Muscle layer of duodenum (tissue), 2 donors: ENCODE measurements around the gene KIF1A.
"Not testable (repeated sequence)": the region's sequence is repeated elsewhere in the genome, so short reads cannot be mapped to it uniquely, and the experiment has no call there.

Experiments used
- H3K27ac ChIP-seq: one replicate; pipeline ENCODE4 v1.7.0; 2013; ENCODE audit warnings: mild to moderate bottlenecking, low read length
- H3K27me3 ChIP-seq: one replicate; pipeline ENCODE4 v1.7.0; 2013; ENCODE audit warnings: low read depth, mild to moderate bottlenecking, control low read depth, low read length
- H3K36me3 ChIP-seq, 2 donors: one replicate each; pipeline ENCODE4 v1.7.0; 2013; ENCODE audit warnings: low read length in 2 of 2, control low read depth in 1 of 2, mild to moderate bottlenecking in 1 of 2; ENCODE audit not compliant: insufficient read depth in 2 of 2, control insufficient read depth in 1 of 2
- H3K4me1 ChIP-seq, 2 donors: one replicate each; pipeline ENCODE4 v1.7.0; 2013; ENCODE audit warnings: low read length in 2 of 2, mild to moderate bottlenecking in 2 of 2, control low read depth in 1 of 2, moderate library complexity in 1 of 2; ENCODE audit not compliant: insufficient read depth in 2 of 2, control insufficient read depth in 1 of 2
- H3K4me3 ChIP-seq, 2 donors: one replicate each; pipeline ENCODE4 v1.7.0; 2013; ENCODE audit warnings: low read length in 2 of 2, low read depth in 1 of 2, mild to moderate bottlenecking in 1 of 2
- H3K9me3 ChIP-seq, 2 donors: one replicate each; pipeline ENCODE4 v1.7.0; 2013; ENCODE audit warnings: low read length in 2 of 2, control low read depth in 1 of 2, mild to moderate bottlenecking in 1 of 2; ENCODE audit not compliant: control insufficient read depth in 1 of 2
- donor health status: healthy.

The KIF1A gene

DNA sequence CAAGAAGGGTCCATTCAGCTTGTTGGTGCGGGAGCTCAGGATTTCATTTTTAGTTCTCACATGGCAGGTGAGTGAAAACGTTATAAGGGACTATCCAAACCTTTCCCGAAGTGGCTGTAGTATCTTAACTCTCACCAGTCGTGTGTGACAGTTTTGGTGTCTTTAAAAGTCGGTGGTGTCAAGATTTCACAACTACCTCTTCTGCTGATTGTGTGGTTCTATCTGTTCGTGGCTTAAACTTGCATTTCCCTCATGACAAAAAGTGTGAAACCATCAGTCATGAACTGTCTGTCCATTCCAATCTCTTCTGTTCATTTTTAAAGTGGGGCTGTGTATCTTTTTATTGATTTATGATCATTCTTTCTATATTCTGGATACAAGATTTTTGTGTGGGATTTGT, 133.6 kb downstream of the KIF1A start:
- no peaks in the 10 kb centered on the region for H3K9me3 ChIP-seq
- H3K27ac ChIP-seq: no peak overlapping the region
- H3K27me3 ChIP-seq: no peaks in the 10 kb centered on the region
- H3K4me1 ChIP-seq: no peaks in the 10 kb centered on the region
- H3K36me3 ChIP-seq: no peaks in the 10 kb centered on the region
- H3K4me3 ChIP-seq: no peak overlapping the region

GRCh38 chr2:240685771-240686371, 134.1 kb downstream of the KIF1A start:
- no peak overlapping the region for H3K4me3 ChIP-seq
- no peaks in the 10 kb centered on the region for H3K9me3 ChIP-seq
- no peaks in the 10 kb centered on the region for H3K27me3 ChIP-seq
- H3K4me1 ChIP-seq: no peaks in the 10 kb centered on the region
- H3K27ac ChIP-seq: no peak overlapping the region
- H3K36me3 ChIP-seq: no peaks in the 10 kb centered on the region

DNA sequence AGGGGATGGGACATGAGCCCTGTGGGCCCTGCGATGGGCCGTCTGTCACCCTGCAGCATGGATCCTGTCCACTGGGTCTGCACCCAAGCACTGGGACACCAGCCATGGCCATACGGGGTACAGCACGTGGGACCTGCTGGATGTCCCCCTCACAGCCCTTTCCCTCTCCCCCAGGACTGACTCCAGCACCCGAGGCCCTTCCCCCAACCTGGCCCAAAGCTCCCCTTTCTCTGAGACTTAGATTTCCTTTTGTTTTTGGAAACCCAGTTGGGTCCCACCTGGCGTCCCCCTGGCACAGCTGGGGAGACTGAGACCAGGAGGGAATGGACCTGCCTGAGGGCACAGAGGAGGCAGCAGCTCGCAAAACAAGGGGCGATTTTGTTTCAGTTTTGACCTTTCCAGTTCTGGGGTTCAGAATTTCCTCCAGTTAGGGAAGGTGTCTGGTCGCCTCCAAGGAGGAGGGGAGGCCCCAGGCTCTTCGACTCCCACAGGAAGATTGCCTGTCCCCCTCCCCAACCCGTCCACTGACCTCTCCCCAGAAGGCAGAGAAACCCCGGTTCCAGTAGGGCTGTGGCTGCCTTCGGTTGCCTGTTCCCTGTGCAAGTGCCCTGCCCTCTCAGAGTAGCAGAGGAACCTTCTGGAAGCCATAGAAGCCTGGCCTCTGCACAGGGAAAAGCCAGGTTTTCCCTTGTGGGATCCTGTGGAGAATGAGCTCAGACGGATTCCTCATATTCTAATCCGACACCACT, 135.9 kb downstream of the KIF1A start:
- not testable (repeated sequence) for H3K36me3 ChIP-seq, H3K27ac ChIP-seq, H3K27me3 ChIP-seq, H3K4me1 ChIP-seq, H3K9me3 ChIP-seq, H3K4me3 ChIP-seq

DNA sequence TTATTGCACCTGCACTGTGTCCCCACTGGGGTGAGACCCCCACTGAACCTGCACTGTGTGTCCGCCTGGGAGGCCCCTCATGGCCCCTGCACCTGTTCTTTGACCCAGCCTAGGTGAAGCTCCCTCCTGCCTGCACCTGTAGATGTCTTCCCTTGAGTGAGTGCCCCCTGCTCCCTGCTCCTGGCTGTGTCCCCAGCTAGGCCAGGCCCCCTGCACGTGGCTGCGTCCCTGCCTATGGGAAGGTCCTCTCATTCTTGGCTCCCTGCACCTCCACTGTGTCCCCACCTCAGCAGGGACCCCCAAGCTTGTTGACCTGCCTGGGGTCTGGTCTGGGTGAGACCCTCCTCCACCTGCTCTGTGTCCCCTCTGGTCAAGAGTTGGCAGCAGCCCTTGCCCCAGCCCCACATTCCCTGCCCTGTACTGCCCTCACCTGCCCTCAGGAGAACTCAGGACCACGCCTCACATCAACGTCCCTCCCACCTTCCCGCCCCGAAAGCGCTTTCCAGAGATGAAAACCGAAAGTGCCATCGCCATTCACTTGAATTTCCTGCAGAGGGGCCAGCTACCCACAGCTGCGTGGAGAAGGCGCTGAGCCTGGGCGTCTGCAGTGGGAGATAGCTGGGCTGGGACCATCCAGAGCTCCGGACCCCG, 136.6 kb downstream of the KIF1A start:
- H3K27me3 ChIP-seq, H3K4me1 ChIP-seq, H3K4me3 ChIP-seq, H3K27ac ChIP-seq, H3K9me3 ChIP-seq, H3K36me3 ChIP-seq: not testable (repeated sequence)

- H3K4me1 ChIP-seq, H3K36me3 ChIP-seq, H3K4me3 ChIP-seq, H3K27ac ChIP-seq, H3K27me3 ChIP-seq, H3K9me3 ChIP-seq: not testable (repeated sequence)
Measured at GRCh38 chr2:240682431-240683224, 137.4 kb downstream of the KIF1A start, which contains the start of gene AQP12B. Gene AQP12B, minus strand, starts transcription at chr2:240682885. Its CDS starts 48 bp downstream, at chr2:240682837.

DNA sequence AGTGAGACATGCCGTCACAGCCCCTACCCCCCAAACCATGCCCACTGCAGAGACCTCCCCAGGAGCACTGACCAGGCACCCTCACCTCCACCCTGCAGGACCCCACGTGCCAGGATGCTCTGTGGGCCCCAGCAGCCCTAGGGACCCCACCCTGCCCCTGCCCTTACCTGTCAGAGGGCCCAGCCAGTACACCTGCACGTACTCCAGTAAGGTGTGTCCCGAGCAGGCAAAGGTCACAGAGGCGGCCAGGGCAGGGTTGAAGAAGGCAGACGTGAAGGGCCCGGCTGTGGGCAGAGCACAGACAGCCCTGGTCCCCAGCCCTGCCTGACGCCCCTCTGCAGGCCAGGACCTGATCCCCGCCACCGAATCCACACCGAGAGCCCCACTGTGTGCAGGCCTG, 139.8 kb downstream of the KIF1A start:
- not testable (repeated sequence) for H3K9me3 ChIP-seq

DNA sequence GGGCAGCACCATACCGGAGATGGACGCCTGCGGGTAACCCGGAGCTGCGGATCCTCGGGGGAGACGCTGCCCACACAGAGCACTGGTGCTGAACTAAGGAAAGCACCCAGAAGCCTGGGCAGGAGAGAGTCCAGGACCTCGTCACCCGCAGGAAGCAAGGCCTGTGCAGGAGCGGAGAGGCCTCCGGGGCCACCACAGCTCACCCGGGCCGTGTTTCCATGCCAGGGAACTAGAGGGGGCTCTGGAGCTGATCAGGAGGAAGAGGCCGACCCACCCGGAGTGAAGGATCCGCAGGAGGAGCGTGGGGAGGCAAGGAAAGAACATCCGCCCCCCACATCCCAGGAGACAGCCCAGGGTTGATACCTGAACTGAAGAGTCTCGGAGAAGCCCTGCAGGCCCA, 141.1 kb downstream of the KIF1A start:
- H3K27ac ChIP-seq, H3K27me3 ChIP-seq, H3K36me3 ChIP-seq, H3K9me3 ChIP-seq, H3K4me3 ChIP-seq, H3K4me1 ChIP-seq: not testable (repeated sequence)

More for the DNA sequence above, 139.8 kb downstream of the KIF1A start:
- H3K36me3 ChIP-seq, H3K4me1 ChIP-seq, H3K27me3 ChIP-seq, H3K27ac ChIP-seq, H3K4me3 ChIP-seq: not testable (repeated sequence)

DNA sequence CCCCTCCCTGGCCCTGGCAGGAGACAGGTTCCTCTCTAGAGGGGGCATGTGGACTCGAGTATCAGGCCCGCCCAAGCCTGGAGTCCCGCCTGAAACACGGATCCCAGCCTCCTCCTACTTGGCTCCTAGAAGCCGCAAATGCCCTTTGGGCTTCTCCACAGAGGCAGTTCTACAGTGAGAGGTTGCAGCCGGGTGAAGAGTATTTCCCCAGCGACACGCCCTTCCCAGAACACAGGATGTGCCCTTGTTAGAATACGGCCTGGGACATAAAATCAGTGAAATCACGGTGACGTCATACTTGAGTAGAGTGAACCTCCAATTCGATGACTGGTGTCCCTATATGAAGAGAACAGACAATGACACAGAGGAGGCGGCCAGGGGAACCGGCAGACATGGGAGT, 142.0 kb downstream of the KIF1A start:
- not testable (repeated sequence) for H3K4me1 ChIP-seq, H3K27me3 ChIP-seq, H3K27ac ChIP-seq, H3K9me3 ChIP-seq, H3K4me3 ChIP-seq, H3K36me3 ChIP-seq

GRCh38 chr2:240675345-240675744, 144.7 kb downstream of the KIF1A start:
- not testable (repeated sequence) for H3K36me3 ChIP-seq, H3K4me1 ChIP-seq, H3K4me3 ChIP-seq, H3K27ac ChIP-seq, H3K27me3 ChIP-seq, H3K9me3 ChIP-seq

GRCh38 chr2:240674461-240675184, 145.4 kb downstream of the KIF1A start:
- not testable (repeated sequence) for H3K27me3 ChIP-seq

DNA sequence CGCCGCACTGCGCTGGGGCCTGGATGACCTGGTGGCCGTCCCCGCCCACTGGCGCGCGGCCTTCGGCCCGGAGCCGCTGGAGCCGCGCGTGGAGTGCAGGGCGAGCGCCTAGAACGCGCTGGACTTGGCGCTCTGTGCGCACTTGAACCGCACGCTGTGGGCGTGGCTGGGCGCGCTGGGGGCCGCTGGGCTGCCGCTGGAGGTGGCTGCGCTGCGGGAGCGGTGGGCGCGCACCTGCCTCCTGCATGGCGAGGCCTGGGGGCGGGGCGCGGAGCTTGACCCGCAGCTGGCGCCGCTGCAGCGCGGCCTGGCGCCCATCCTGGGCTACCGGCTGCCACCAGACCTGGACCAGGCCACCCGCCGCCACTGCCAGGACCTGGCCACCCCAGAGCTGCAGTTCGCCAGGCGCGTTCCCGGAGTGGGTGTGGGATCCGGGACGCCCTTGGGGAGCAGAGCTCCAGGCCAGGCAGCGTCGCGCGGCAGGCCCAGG, 147.3 kb downstream of the KIF1A start:
- H3K27me3 ChIP-seq: no peaks in the 10 kb centered on the region
- H3K4me1 ChIP-seq: no peaks in the 10 kb centered on the region
- H3K27ac ChIP-seq: no peak overlapping the region
- no peak overlapping the region for H3K4me3 ChIP-seq
- no peaks in the 10 kb centered on the region for H3K36me3 ChIP-seq
- H3K9me3 ChIP-seq: no peaks in the 10 kb centered on the region

More at GRCh38 chr2:240674461-240675184, 145.4 kb downstream of the KIF1A start:
- not testable (repeated sequence) for H3K36me3 ChIP-seq, H3K4me1 ChIP-seq, H3K4me3 ChIP-seq, H3K9me3 ChIP-seq, H3K27ac ChIP-seq
